ENCODE data around the gene RPH3AL. TPM values are rescaled to one million over a fixed set of nuclear protein-coding genes. Genes with fewer than 3 reads are reported as not detected.

RPH3AL gene
- total RNA-seq, 1 experiment from 2014 or later, result 3.0 TPM

DNA sequence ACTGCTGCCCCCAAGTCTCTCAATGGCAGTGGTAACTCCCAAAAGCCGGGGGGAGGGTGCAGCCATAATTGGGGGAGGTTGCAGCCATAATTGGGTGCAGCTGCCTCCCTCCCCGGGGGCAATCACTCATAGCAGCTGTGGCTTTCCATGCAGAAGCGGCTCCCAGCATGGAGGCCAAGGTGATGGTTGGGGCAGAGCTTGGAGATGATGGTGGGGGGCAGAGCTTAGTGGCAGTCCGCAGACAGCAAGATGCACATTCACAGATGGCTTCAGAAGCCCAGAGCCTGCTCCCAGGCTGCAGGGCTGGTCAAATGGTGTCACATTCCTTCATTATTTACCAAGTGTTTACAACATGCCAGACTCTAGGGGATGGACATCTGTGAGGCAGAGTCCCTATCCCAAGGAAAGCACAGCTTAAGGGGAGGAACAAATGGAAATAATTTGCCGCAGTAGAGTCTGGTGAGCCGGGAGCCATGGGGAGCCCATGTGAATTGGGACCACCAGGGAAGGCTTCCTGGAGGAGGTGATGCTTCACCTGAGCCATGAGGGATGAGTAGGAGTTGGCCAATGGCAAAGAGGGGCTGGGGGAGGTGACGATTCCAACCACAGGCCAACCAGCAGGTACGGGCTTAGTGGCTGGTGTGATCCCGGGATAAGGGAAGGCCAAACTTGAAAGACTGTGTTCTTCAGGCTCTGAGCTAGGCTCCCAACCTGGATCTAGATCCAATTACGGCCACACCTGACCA lies 179.3 kb downstream of the RPH3AL start:
- Mint-ChIP-seq H3K4me3 (no peak overlapping the region), H3K27ac (no peak overlapping the region), H3K4me1 (no peaks in the 10 kb centered on the region), H3K27me3 (ENCODE audit: low read depth) (peaks cover 17% of the 10 kb centered on the region), H3K36me3 (ENCODE audit: insufficient read depth in 1 of 3, low read depth in 3 of 3) (no peaks in the 10 kb centered on the region), H3K9me3 (no peaks in the 10 kb centered on the region; a peak in 1 of 5 replicates)
- WGBS (ENCODE audit: extremely low coverage, insufficient read length, low lambda C conversion rate), result no CpG with 5 or more reads among the region's 10 CpGs
- H3K27ac ChIP-seq (ENCODE audit: insufficient read length, low read depth, low read length), result no peak overlapping the region
- H2AK5ac ChIP-seq (ENCODE audit: insufficient read length, low read length), result no peak overlapping the region
- no peak overlapping the region for H3K23ac ChIP-seq (ENCODE audit: insufficient read length, low read depth, low read length)
- H3K27me3 ChIP-seq (ENCODE audit: insufficient read depth, low read length), result no peaks in the 10 kb centered on the region
- H3T11ph ChIP-seq (ENCODE audit: low read length), result no peak overlapping the region
- H2BK120ac ChIP-seq (ENCODE audit: low read depth, low read length, poor library complexity, severe bottlenecking), result no peak overlapping the region
- no peaks in the 10 kb centered on the region for H3K23me2 ChIP-seq (ENCODE audit: insufficient read length, low read depth, low read length, poor library complexity, severe bottlenecking)
- no peak overlapping the region for H2AFZ ChIP-seq (ENCODE audit: low read length)
- no peak overlapping the region for H2BK15ac ChIP-seq (ENCODE audit: low read depth, low read length)
- no peaks in the 10 kb centered on the region for H4K20me1 ChIP-seq (ENCODE audit: control insufficient read depth, insufficient read depth, insufficient read length)
- TF ChIP-seq, protein P1, sequence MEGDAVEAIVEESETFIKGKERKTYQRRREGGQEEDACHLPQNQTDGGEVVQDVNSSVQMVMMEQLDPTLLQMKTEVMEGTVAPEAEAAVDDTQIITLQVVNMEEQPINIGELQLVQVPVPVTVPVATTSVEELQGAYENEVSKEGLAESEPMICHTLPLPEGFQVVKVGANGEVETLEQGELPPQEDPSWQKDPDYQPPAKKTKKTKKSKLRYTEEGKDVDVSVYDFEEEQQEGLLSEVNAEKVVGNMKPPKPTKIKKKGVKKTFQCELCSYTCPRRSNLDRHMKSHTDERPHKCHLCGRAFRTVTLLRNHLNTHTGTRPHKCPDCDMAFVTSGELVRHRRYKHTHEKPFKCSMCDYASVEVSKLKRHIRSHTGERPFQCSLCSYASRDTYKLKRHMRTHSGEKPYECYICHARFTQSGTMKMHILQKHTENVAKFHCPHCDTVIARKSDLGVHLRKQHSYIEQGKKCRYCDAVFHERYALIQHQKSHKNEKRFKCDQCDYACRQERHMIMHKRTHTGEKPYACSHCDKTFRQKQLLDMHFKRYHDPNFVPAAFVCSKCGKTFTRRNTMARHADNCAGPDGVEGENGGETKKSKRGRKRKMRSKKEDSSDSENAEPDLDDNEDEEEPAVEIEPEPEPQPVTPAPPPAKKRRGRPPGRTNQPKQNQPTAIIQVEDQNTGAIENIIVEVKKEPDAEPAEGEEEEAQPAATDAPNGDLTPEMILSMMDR (conservative IDR thresholded peaks at IDR 0.05), result no peak
- no peaks in the 10 kb centered on the region for H3K9me3 ChIP-seq (ENCODE audit: control insufficient read depth, low read depth, low read length)
- no peak overlapping the region for H4K5ac ChIP-seq (ENCODE audit: insufficient read length, low read depth, low read length)
- no peak for DNase-seq
- no peak overlapping the region for H2BK12ac ChIP-seq (ENCODE audit: insufficient read length, low read depth, low read length)
- H3K9ac ChIP-seq (ENCODE audit: extremely low read depth, insufficient read length, low read length), result no peak overlapping the region
- H3K79me2 ChIP-seq (ENCODE audit: insufficient read depth, low read length), result no peaks in the 10 kb centered on the region
- no peak overlapping the region for H3K18ac ChIP-seq (ENCODE audit: insufficient read length, low read depth, low read length)
- no peaks in the 10 kb centered on the region for H3K79me1 ChIP-seq (ENCODE audit: insufficient read depth, low read depth, low read length, poor library complexity, severe bottlenecking)
- no peak overlapping the region for H3K14ac ChIP-seq (ENCODE audit: insufficient read depth, low read length)
- no peak overlapping the region for H3K56ac ChIP-seq (ENCODE audit: insufficient read length, low read depth, low read length)
- H3K4me2 ChIP-seq (ENCODE audit: insufficient read depth, insufficient read length, low read length), result no peak overlapping the region
- H2BK5ac ChIP-seq (ENCODE audit: insufficient read length, low read length), result no peak overlapping the region
- no peak overlapping the region for H2BK20ac ChIP-seq (ENCODE audit: low read depth, low read length, poor library complexity, severe bottlenecking)
- H3K4me1 ChIP-seq (ENCODE audit: insufficient read depth, low read length), result no peaks in the 10 kb centered on the region
- H4K91ac ChIP-seq (ENCODE audit: insufficient read length, low read depth, low read length), result no peak overlapping the region
- no peak overlapping the region for H3K4ac ChIP-seq (ENCODE audit: low read depth, low read length)
- no peak overlapping the region for H4K8ac ChIP-seq (replicated peaks; ENCODE audit: insufficient read length, low read depth, low read length)

Measured in H9 (cell line).